Progenitor cell of endocrine pancreas (in vitro differentiated cells): Measurements from ENCODE around the gene RNF224. TPM values are rescaled to one million over a fixed set of nuclear protein-coding genes. Genes with fewer than 3 reads are reported as not detected.
"Not testable (repeated sequence)": the region's sequence is repeated elsewhere in the genome, so short reads cannot be mapped to it uniquely, and the experiment has no call there.

Experiments used
- DNase-seq: peaks from one replicate; pipeline ENCODE4 v3.0.0; 2021; ENCODE audit warnings: low spot score; ENCODE audit not compliant: unreplicated experiment
- H3K27ac Mint-ChIP-seq: 2 replicates; pipeline ENCODE4 v1.8.0; 2021; ENCODE audit warnings: mild to moderate bottlenecking, moderate library complexity, mixed read lengths
- H3K27me3 Mint-ChIP-seq: 2 replicates; pipeline ENCODE4 v1.8.0; 2021; ENCODE audit warnings: mixed read lengths
- H3K36me3 Mint-ChIP-seq: 2 replicates; pipeline ENCODE4 v1.8.0; 2022; ENCODE audit warnings: mixed read lengths; ENCODE audit not compliant: insufficient read depth
- H3K4me1 Mint-ChIP-seq: 2 replicates; pipeline ENCODE4 v1.8.0; 2021; ENCODE audit warnings: low read depth, mixed read lengths
- H3K4me3 Mint-ChIP-seq: 2 replicates; pipeline ENCODE4 v1.8.0; 2021; ENCODE audit warnings: low read depth, mild to moderate bottlenecking, moderate library complexity, mixed read lengths
- H3K9me3 Mint-ChIP-seq: 2 replicates; pipeline ENCODE4 v1.8.0; 2021; ENCODE audit warnings: low read depth, mixed read lengths
- total RNA-seq: library from RNA; stranded (reverse); gene quantifications from 2 replicates; pipeline ENCODE4 v1.2.1, GENCODE V29; 2021
- TF ChIP-seq, protein P1 (sequence below): fragments of 200-600 bp; sonication (generic); IDR thresholded peaks from one replicate; pipeline ENCODE4 v1.5.0; 2021; ENCODE audit warnings: antibody characterized with exemption, mild to moderate bottlenecking; ENCODE audit not compliant: unreplicated experiment

RNF224 gene
- total RNA-seq, 1 donor from 2014 or later: 0.53 TPM

DNA sequence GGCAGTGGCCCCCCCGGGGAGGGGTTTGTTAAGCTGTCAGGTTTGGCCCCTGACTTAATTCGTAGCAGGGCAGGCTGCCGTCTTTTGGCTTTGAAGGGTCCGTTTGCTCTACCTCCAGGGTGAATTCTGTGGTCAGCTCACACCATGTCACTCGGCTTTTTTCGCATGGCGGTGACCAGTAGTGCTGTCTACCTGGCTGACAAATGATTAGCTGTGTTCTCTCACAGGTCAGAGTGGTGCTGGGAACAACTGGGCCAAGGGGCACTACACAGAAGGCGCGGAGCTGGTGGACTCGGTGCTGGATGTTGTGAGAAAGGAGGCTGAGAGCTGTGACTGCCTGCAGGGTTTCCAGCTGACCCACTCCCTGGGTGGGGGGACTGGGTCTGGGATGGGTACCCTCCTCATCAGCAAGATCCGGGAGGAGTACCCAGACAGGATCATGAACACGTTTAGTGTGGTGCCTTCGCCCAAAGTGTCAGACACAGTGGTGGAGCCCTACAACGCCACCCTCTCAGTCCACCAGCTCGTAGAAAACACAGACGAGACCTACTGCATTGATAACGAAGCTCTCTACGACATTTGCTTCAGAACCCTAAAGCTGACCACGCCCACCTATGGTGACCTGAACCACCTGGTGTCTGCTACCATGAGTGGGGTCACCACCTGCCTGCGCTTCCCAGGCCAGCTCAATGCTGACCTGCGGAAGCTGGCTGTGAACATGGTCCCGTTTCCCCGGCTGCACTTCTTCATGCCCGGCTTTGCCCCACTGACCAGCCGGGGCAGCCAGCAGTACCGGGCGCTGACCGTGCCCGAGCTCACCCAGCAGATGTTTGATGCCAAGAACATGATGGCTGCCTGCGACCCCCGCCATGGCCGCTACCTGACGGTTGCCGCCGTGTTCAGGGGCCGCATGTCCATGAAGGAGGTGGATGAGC lies 15.2 kb downstream of the RNF224 start:
- peaks cover 10% of the 10 kb centered on the region for H3K36me3 Mint-ChIP-seq
- H3K27ac Mint-ChIP-seq: peak overlapping the region; percentile 89
- H3K4me3 Mint-ChIP-seq: peak overlapping the region; percentile 85
- peaks cover 20% of the 10 kb centered on the region for H3K4me1 Mint-ChIP-seq
- TF ChIP-seq, protein P1, sequence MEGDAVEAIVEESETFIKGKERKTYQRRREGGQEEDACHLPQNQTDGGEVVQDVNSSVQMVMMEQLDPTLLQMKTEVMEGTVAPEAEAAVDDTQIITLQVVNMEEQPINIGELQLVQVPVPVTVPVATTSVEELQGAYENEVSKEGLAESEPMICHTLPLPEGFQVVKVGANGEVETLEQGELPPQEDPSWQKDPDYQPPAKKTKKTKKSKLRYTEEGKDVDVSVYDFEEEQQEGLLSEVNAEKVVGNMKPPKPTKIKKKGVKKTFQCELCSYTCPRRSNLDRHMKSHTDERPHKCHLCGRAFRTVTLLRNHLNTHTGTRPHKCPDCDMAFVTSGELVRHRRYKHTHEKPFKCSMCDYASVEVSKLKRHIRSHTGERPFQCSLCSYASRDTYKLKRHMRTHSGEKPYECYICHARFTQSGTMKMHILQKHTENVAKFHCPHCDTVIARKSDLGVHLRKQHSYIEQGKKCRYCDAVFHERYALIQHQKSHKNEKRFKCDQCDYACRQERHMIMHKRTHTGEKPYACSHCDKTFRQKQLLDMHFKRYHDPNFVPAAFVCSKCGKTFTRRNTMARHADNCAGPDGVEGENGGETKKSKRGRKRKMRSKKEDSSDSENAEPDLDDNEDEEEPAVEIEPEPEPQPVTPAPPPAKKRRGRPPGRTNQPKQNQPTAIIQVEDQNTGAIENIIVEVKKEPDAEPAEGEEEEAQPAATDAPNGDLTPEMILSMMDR: no peak
- H3K9me3 Mint-ChIP-seq: no peaks in the 10 kb centered on the region
- H3K27me3 Mint-ChIP-seq: peaks cover 5% of the 10 kb centered on the region
- DNase-seq: no peak

DNA sequence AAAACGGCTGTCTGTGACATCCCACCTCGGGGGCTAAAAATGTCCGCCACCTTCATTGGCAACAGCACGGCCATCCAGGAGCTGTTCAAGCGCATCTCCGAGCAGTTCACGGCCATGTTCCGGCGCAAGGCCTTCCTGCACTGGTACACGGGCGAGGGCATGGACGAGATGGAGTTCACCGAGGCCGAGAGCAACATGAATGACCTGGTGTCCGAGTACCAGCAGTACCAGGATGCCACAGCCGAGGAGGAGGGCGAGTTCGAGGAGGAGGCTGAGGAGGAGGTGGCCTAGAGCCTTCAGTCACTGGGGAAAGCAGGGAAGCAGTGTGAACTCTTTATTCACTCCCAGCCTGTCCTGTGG lies 15.9 kb downstream of the RNF224 start:
- not testable (repeated sequence) for H3K9me3 Mint-ChIP-seq, H3K27ac Mint-ChIP-seq, H3K27me3 Mint-ChIP-seq, H3K36me3 Mint-ChIP-seq, DNase-seq
- Mint-ChIP-seq H3K4me3 (peak overlapping the region; percentile 85), H3K4me1 (peaks cover 19% of the 10 kb centered on the region)

DNA sequence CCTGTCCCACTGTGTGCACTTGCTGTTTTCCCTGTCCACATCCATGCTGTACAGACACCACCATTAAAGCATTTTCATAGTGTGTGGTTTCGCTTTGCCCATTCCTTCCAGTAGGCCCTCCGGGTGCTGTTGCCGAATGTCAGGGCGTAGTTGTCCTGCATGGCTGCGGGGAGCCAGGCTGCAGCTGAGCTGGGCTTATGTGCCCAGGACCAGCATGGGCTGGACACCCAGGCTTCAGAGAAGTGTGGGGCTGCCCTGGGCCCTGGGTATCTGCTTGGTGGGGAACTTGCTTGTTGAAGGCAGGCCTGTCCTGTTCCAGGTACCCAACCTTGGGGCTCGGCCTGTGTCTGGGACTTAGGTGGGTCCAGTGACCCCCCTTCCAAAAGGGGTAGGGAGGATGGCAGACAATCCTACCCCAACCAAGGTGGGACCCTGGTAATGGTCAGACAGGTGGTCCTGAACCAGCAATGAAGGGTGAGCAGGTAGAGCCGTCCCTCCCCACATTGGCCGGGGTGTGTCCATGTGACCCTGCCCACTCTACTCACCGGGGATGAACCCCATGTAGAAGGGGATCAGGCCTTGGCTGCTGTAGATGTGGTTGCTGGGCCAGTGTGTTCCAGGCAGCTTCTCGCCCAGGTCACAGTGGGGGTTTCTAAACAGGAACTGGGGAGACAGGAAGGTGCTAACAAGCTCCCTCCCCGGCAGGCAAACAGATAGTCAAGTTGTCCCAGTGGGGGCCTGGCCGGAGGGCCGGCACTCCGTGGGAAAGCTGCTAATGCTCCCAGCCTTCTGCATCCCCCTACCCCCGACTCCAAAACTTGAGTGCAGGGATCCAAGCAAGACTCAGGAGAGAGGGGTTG lies 16.6 kb downstream of the RNF224 start:
- Mint-ChIP-seq H3K36me3 (peaks cover 10% of the 10 kb centered on the region), H3K4me1 (peaks cover 19% of the 10 kb centered on the region), H3K27me3 (peaks cover 5% of the 10 kb centered on the region), H3K4me3 (peak overlapping the region; percentile 31), H3K27ac (no peak overlapping the region), H3K9me3 (no peaks in the 10 kb centered on the region)
- DNase-seq: no peak
- TF ChIP-seq, protein P1: no peak

DNA sequence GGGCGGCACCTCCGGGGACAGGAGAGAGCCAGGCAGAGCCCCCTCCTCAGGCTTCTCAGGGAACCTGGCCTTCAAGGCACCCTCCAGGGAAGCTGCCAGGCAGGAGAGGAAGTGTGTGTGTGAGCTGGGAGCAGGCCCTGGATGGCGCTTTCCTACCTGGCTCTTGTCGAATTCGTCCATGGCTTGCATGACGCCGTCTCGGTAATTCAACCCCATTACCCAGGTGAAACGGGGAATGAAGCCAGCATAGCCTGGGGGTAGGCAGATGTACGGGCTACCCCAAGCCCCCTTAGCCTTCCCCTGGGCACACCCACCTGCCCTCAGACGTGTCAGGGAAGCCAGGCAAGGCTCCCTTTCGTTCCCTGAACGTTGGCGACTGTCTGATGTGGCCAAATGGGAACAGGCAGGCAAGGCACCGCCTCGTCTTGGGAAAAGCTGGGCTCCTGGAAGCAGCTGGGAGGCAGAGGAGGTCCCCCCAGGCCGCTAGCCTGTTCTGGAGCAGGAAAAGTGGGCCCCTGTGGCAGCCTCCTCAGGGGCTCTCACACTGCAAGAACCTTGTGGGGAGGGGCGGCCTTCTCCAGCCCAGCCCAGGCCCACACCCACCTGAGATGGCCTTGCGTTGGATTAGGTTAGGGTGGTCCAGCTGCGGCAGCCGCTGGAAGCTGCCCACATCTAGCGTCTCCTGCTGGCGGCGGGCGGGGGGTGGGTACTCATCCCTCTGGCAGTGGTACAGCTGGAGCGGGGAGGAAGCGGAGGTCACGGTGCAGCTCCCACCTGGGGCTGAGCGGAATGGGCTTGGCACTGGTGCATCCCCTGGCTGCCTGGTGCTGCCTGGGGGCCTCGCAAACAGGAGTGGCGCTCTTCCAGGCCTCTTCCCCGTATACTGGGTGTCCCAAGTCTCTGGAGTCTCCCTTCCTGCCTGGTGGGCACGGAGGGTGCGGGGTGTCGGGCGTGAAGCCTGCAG lies 17.5 kb downstream of the RNF224 start:
- no peak for DNase-seq
- H3K9me3 Mint-ChIP-seq: no peaks in the 10 kb centered on the region
- H3K27ac Mint-ChIP-seq: no peak overlapping the region
- H3K27me3 Mint-ChIP-seq: peaks cover 5% of the 10 kb centered on the region
- H3K36me3 Mint-ChIP-seq: peaks cover 10% of the 10 kb centered on the region
- TF ChIP-seq, protein P1: no peak
- peaks cover 13% of the 10 kb centered on the region for H3K4me1 Mint-ChIP-seq
- no peak overlapping the region for H3K4me3 Mint-ChIP-seq
